GM12892 (cell line): Measurements from ENCODE around the gene PRKCH.
"Not testable (repeated sequence)": the region's sequence is repeated elsewhere in the genome, so short reads cannot be mapped to it uniquely, and the experiment has no call there.

Source experiments
- DNase-seq: peaks from one replicate; pipeline ENCODE4 v3.0.0; 2011; ENCODE audit not compliant: insufficient read length
- FAIRE-seq: peaks from 2 replicates; lab custom pipeline; 2011; peaks lifted over from hg19 to GRCh38; lab: Jason Lieb, UNC
- POLR2A ChIP-seq: IDR thresholded peaks from 2 replicates; pipeline ENCODE4 v1.6.1; 2011; ENCODE audit warnings: low read depth, low read length, control low read depth
- POLR2AphosphoS5 ChIP-seq: IDR thresholded peaks from 2 replicates; pipeline ENCODE4 v1.6.1; 2011; ENCODE audit warnings: low read depth, low read length, control low read depth
- TAF1 ChIP-seq: IDR thresholded peaks from 2 replicates; pipeline ENCODE4 v1.6.1; 2011; ENCODE audit warnings: low read depth, mild to moderate bottlenecking, control low read depth, low read length, borderline replicate concordance

Gene PRKCH

GRCh38 chr14:61315313-61315712 lies 6.1 kb upstream of the PRKCH start:
- TF ChIP-seq TAF1, result no peak
- no peak for TF ChIP-seq POLR2A
- no peak for TF ChIP-seq POLR2AphosphoS5
- no peak for FAIRE-seq
- DNase-seq, result no peak

GRCh38 chr14:61319086-61319485 lies 2.3 kb upstream of the PRKCH start:
- FAIRE-seq (no peak), DNase-seq (no peak)
- no peak for TF ChIP-seq TAF1
- no peak for TF ChIP-seq POLR2A
- no peak for TF ChIP-seq POLR2AphosphoS5

GRCh38 chr14:61319706-61320105 lies 1.7 kb upstream of the PRKCH start:
- no peak for DNase-seq
- TF ChIP-seq POLR2AphosphoS5, result no peak
- no peak for TF ChIP-seq POLR2A
- TF ChIP-seq TAF1, result no peak
- no peak for FAIRE-seq

GRCh38 chr14:61320170-61320569 lies 1.2 kb upstream of the PRKCH start:
- DNase-seq, FAIRE-seq: not testable (repeated sequence)

- no peak for TF ChIP-seq POLR2A
- TF ChIP-seq TAF1, result no peak
- TF ChIP-seq POLR2AphosphoS5, result no peak
- DNase-seq (no peak), FAIRE-seq (no peak)
These were observed 484 bp upstream of the PRKCH start for GRCh38 chr14:61320806-61321384.

GRCh38 chr14:61322011-61322798 lies 826 bp downstream of the PRKCH start:
- DNase-seq, result no peak
- TF ChIP-seq POLR2A, result no peak
- TF ChIP-seq POLR2AphosphoS5, result no peak
- TF ChIP-seq TAF1, result no peak

GRCh38 chr14:61322799-61323290 lies 1.5 kb downstream of the PRKCH start:
- no peak for FAIRE-seq
- TF ChIP-seq POLR2AphosphoS5 (no peak), TAF1 (no peak), POLR2A (no peak)
- DNase-seq, result no peak

More at GRCh38 chr14:61322011-61322798, 826 bp downstream of the PRKCH start:
- no peak for FAIRE-seq

- no peak for FAIRE-seq
- TF ChIP-seq POLR2A (no peak), TAF1 (no peak), POLR2AphosphoS5 (no peak)
These were observed 2.6 kb downstream of the PRKCH start for GRCh38 chr14:61323970-61324369.

GRCh38 chr14:61325166-61325565 lies 3.8 kb downstream of the PRKCH start:
- FAIRE-seq (no peak), DNase-seq (no peak)
- TF ChIP-seq TAF1 (no peak), POLR2AphosphoS5 (no peak), POLR2A (no peak)

More at GRCh38 chr14:61323970-61324369, 2.6 kb downstream of the PRKCH start:
- DNase-seq, result no peak

GRCh38 chr14:61326146-61326545 lies 4.8 kb downstream of the PRKCH start:
- DNase-seq (no peak), FAIRE-seq (no peak)
- TF ChIP-seq POLR2A (no peak), POLR2AphosphoS5 (no peak), TAF1 (no peak)

GRCh38 chr14:61326847-61327246 lies 5.5 kb downstream of the PRKCH start:
- no peak for TF ChIP-seq TAF1
- TF ChIP-seq POLR2A, result no peak
- no peak for TF ChIP-seq POLR2AphosphoS5
- FAIRE-seq, result no peak
- DNase-seq, result no peak

GRCh38 chr14:61328626-61329262 lies 7.4 kb downstream of the PRKCH start:
- FAIRE-seq (no peak), DNase-seq (no peak)
- TF ChIP-seq TAF1 (no peak), POLR2AphosphoS5 (no peak)
